Astrocyte of the hippocampus (primary cell): ENCODE data around the gene PSEN1.

Source experiments
- DNase-seq: peaks from one replicate; pipeline ENCODE4 v3.0.0; 2011; ENCODE audit warnings: low read depth, low spot score

The PSEN1 gene

GRCh38 chr14:73136387-73137225 is at the start of gene PSEN1:
TSS of gene PSEN1 (plus strand) at chr14:73136507. CDS start at chr14:73148020, 11,513 bp downstream.
- peak; percentile 98 for DNase-seq

- DNase-seq: no peak
Measured at GRCh38 chr14:73091044-73091443, 45.3 kb upstream of the PSEN1 start.

- DNase-seq: peak; percentile 4
Measured at GRCh38 chr14:73097421-73097820, 38.9 kb upstream of the PSEN1 start.

- DNase-seq: no peak
Measured at GRCh38 chr14:73100334-73100733, 36.0 kb upstream of the PSEN1 start.

- DNase-seq: peak; percentile 78
Measured at GRCh38 chr14:73102806-73103497, 33.4 kb upstream of the PSEN1 start.

GRCh38 chr14:73105050-73105449 is 31.3 kb upstream of the PSEN1 start:
- no peak for DNase-seq

GRCh38 chr14:73105727-73106126 is 30.6 kb upstream of the PSEN1 start:
- DNase-seq: no peak

- no peak for DNase-seq
Measured at GRCh38 chr14:73116079-73116665, 20.1 kb upstream of the PSEN1 start.

GRCh38 chr14:73124180-73124894 is 12.0 kb upstream of the PSEN1 start:
- DNase-seq: no peak

- DNase-seq: no peak
Measured at GRCh38 chr14:73125169-73125588, 11.1 kb upstream of the PSEN1 start.

- DNase-seq: no peak
Measured at GRCh38 chr14:73125746-73126145, 10.6 kb upstream of the PSEN1 start.

- DNase-seq: no peak
Measured at GRCh38 chr14:73133795-73134194, 2.5 kb upstream of the PSEN1 start.

GRCh38 chr14:73136085-73136386 is 271 bp upstream of the PSEN1 start:
- DNase-seq: no peak

- no peak for DNase-seq
Measured at GRCh38 chr14:73140811-73141323, 4.6 kb downstream of the PSEN1 start.

GRCh38 chr14:73142216-73142615 is 5.9 kb downstream of the PSEN1 start:
- DNase-seq: peak; percentile 20

- DNase-seq: peak; percentile 25
Measured at GRCh38 chr14:73143003-73143402, 6.7 kb downstream of the PSEN1 start.

GRCh38 chr14:73143617-73144016 is 7.3 kb downstream of the PSEN1 start:
- DNase-seq: no peak

- peak; percentile 12 for DNase-seq
Measured at GRCh38 chr14:73145371-73145770, 9.1 kb downstream of the PSEN1 start.

GRCh38 chr14:73146111-73146510 is 9.8 kb downstream of the PSEN1 start:
- no peak for DNase-seq

GRCh38 chr14:73149753-73150152 is 13.4 kb downstream of the PSEN1 start:
- DNase-seq: no peak

- peak; percentile 81 for DNase-seq
Measured at GRCh38 chr14:73153272-73153671, 17.0 kb downstream of the PSEN1 start.

GRCh38 chr14:73162251-73162650 is 25.9 kb downstream of the PSEN1 start:
- no peak for DNase-seq
